K562 (cell line): ENCODE results near the gene BAMBI. TPM values are rescaled to one million over a fixed set of nuclear protein-coding genes. Genes with fewer than 3 reads are reported as not detected.

Experiments used
- CEBPB ChIP-seq: fragments of 450-650 bp; IDR thresholded peaks from 2 replicates; pipeline ENCODE4 v1.6.1; 2016; ENCODE audit warnings: missing genetic modification characterization, missing compliant biosample characterization
- ETV6 ChIP-seq, 3 experiments: fragments of 150-350 bp in 1 of 3; sonication (generic) in 1 of 3; formaldehyde crosslinking in 1 of 3; IDR thresholded peaks; 2 replicates each; pipeline versions ENCODE4 v1.6.1 to v1.8.0; 2014 to 2022; ENCODE audit warnings: borderline replicate concordance in 2 of 3, low read depth in 2 of 3, antibody characterized with exemption in 1 of 3, low read length in 1 of 3, mild to moderate bottlenecking in 1 of 3, missing genetic modification reagents in 1 of 3
- FUS ChIP-seq: fragments of 200-400 bp; formaldehyde crosslinking; optimal IDR thresholded peaks from 2 replicates; pipeline ENCODE3; 2017; ENCODE audit warnings: low read depth, low read length
- HLTF ChIP-seq: fragments of 450-650 bp; IDR thresholded peaks from 2 replicates; pipeline ENCODE4 v1.6.1; 2016
- MAZ ChIP-seq, 2 experiments: fragments of 450-650 bp in 1 of 2; sonication (generic) in 1 of 2; formaldehyde crosslinking; IDR thresholded peaks in 1 of 2; conservative IDR thresholded peaks in 1 of 2; 2 replicates each; pipeline versions ENCODE4 v1.4.0 to v1.5.0; 2020; ENCODE audit warnings: mild to moderate bottlenecking in 1 of 2, missing genetic modification reagents in 1 of 2
- NCOA6 ChIP-seq: fragments of 450-650 bp; IDR thresholded peaks from 2 replicates; pipeline ENCODE4 v1.6.1; 2017; ENCODE audit warnings: mild to moderate bottlenecking
- NFRKB ChIP-seq: fragments of 450-650 bp; IDR thresholded peaks from 2 replicates; pipeline ENCODE4 v1.6.1; 2016; ENCODE audit warnings: low read depth
- SMARCA4 ChIP-seq: fragments of 450-650 bp; IDR thresholded peaks from 2 replicates; pipeline ENCODE4 v1.6.1; 2016
- SRSF1 ChIP-seq: fragments of 200-400 bp; formaldehyde crosslinking; IDR thresholded peaks from 2 replicates; pipeline ENCODE4 v1.6.1; 2017; ENCODE audit warnings: mild to moderate bottlenecking, low read depth, low read length, moderate library complexity
- STAG1 ChIP-seq: sonication (generic); formaldehyde crosslinking; IDR thresholded peaks from 2 replicates; pipeline ENCODE4 v1.5.0; 2020; ENCODE audit warnings: missing genetic modification reagents, borderline replicate concordance
- YBX1 ChIP-seq: fragments of 450-650 bp; IDR thresholded peaks from 2 replicates; pipeline ENCODE4 v1.7.1; 2016; ENCODE audit warnings: mild to moderate bottlenecking
- ZNF347 ChIP-seq: fragments of 450-650 bp; formaldehyde crosslinking; IDR thresholded peaks from 2 replicates; pipeline ENCODE4 v1.4.0; 2020; ENCODE audit warnings: low read depth, mild to moderate bottlenecking, moderate library complexity
- ZSCAN32 ChIP-seq: fragments of 450-650 bp; formaldehyde crosslinking; IDR thresholded peaks from 2 replicates; pipeline ENCODE4 v1.4.0; 2020; ENCODE audit warnings: mild to moderate bottlenecking, moderate library complexity
- polyA plus RNA-seq, 8 experiments: library from polyadenylated mRNA; depleted of rRNA in 4 of 8; stranded (reverse) in 5 of 8; unstranded in 3 of 8; fragments of >200 nt; fragmentation: Nextera tagmentation in 2 of 8; fragmentation: Illumina TruSeq in 1 of 8; extraction: Ambion mirVana in 2 of 8; extraction: Trizol in 1 of 8; gene quantifications; 2 replicates each; pipeline versions ENCODE4 v1.2.1 to v1.2.3, GENCODE V29; 2011 to 2014; ENCODE audit warnings: inconsistent platforms in 1 of 8, missing spikeins in 1 of 8
- total RNA-seq, 7 experiments: library from RNA; depleted of rRNA in 6 of 7; stranded (reverse); fragments of >200 nt in 6 of 7; fragmentation: Illumina TruSeq in 2 of 7; extraction: Trizol in 2 of 7; gene quantifications; 2 replicates each; pipeline versions ENCODE4 v1.2.1 to v1.2.3, GENCODE V29; 2011 to 2021; ENCODE audit warnings: low replicate concordance in 1 of 7
- TF ChIP-seq, protein P1 (sequence below): fragments of 450-650 bp; IDR thresholded peaks from 2 replicates; pipeline ENCODE4 v1.7.1; 2018; ENCODE audit warnings: mild to moderate bottlenecking, low read depth; ENCODE audit not compliant: partially characterized antibody
- TF ChIP-seq, protein P2 (sequence below), 2 experiments: IDR thresholded peaks; 2 replicates each; pipeline ENCODE4 v1.6.1; 2012; ENCODE audit warnings: improper control_type of control experiment in 2 of 2, low read depth in 2 of 2, low read length in 2 of 2, borderline replicate concordance in 1 of 2
- TF ChIP-seq, protein P3 (sequence below): fragments of 450-650 bp; formaldehyde crosslinking; IDR thresholded peaks from 2 replicates; pipeline ENCODE4 v1.4.0; 2022; ENCODE audit warnings: missing genetic modification characterization
- TF ChIP-seq, protein P4 (sequence below): IDR thresholded peaks from 3 replicates; pipeline ENCODE4 v1.6.1; 2011; ENCODE audit warnings: borderline replicate concordance, mild to moderate bottlenecking, moderate library complexity; ENCODE audit not compliant: insufficient read length; ENCODE audit errors: extremely low read depth

Gene BAMBI
- total and polyA plus RNA-seq, 9 of the 15 experiments (the other 6 are each of a cell fraction or from before 2014, with no cell fraction given) = 2.0 to 21.8 (median 13.5) TPM

GRCh38 chr10:28676968-28677887 is at the start of gene BAMBI (continued):
- TF ChIP-seq, protein P1, sequence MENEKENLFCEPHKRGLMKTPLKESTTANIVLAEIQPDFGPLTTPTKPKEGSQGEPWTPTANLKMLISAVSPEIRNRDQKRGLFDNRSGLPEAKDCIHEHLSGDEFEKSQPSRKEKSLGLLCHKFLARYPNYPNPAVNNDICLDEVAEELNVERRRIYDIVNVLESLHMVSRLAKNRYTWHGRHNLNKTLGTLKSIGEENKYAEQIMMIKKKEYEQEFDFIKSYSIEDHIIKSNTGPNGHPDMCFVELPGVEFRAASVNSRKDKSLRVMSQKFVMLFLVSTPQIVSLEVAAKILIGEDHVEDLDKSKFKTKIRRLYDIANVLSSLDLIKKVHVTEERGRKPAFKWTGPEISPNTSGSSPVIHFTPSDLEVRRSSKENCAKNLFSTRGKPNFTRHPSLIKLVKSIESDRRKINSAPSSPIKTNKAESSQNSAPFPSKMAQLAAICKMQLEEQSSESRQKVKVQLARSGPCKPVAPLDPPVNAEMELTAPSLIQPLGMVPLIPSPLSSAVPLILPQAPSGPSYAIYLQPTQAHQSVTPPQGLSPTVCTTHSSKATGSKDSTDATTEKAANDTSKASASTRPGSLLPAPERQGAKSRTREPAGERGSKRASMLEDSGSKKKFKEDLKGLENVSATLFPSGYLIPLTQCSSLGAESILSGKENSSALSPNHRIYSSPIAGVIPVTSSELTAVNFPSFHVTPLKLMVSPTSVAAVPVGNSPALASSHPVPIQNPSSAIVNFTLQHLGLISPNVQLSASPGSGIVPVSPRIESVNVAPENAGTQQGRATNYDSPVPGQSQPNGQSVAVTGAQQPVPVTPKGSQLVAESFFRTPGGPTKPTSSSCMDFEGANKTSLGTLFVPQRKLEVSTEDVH = no peak
- TF ChIP-seq HLTF = no peak
- peak in 1 of 2 experiments; percentile 54; a peak in 2 of 4 replicates for TF ChIP-seq MAZ (CRISPR knock-in tag; conservative IDR thresholded peaks at IDR 0.05 in 1 of 2, IDR thresholded peaks at IDR 0.05 in 1 of 2)
- TF ChIP-seq NCOA6 = no peak
- TF ChIP-seq SMARCA4 = no peak
- no peak for TF ChIP-seq ZSCAN32 (CRISPR knock-in tag)
- TF ChIP-seq, protein P2, sequence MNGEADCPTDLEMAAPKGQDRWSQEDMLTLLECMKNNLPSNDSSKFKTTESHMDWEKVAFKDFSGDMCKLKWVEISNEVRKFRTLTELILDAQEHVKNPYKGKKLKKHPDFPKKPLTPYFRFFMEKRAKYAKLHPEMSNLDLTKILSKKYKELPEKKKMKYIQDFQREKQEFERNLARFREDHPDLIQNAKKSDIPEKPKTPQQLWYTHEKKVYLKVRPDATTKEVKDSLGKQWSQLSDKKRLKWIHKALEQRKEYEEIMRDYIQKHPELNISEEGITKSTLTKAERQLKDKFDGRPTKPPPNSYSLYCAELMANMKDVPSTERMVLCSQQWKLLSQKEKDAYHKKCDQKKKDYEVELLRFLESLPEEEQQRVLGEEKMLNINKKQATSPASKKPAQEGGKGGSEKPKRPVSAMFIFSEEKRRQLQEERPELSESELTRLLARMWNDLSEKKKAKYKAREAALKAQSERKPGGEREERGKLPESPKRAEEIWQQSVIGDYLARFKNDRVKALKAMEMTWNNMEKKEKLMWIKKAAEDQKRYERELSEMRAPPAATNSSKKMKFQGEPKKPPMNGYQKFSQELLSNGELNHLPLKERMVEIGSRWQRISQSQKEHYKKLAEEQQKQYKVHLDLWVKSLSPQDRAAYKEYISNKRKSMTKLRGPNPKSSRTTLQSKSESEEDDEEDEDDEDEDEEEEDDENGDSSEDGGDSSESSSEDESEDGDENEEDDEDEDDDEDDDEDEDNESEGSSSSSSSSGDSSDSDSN (IDR thresholded peaks at IDR 0.05; ENCODE audit: borderline replicate concordance in 1 of 2, low read depth in 2 of 2, low read length in 2 of 2) = peak in 1 of 2 experiments; percentile 59; a peak in 2 of 4 replicates
- no peak for TF ChIP-seq ETV6 (IDR thresholded peaks at IDR 0.05; ENCODE audit: borderline replicate concordance in 1 of 2, low read depth in 2 of 2, low read length in 1 of 2)
- TF ChIP-seq ETV6 (CRISPR knock-in tag; IDR thresholded peaks at IDR 0.05; ENCODE audit: borderline replicate concordance) = no peak
- TF ChIP-seq SRSF1 = no peak
- TF ChIP-seq ZNF347 (CRISPR knock-in tag) = no peak
- TF ChIP-seq YBX1 = no peak
- TF ChIP-seq, protein P3, sequence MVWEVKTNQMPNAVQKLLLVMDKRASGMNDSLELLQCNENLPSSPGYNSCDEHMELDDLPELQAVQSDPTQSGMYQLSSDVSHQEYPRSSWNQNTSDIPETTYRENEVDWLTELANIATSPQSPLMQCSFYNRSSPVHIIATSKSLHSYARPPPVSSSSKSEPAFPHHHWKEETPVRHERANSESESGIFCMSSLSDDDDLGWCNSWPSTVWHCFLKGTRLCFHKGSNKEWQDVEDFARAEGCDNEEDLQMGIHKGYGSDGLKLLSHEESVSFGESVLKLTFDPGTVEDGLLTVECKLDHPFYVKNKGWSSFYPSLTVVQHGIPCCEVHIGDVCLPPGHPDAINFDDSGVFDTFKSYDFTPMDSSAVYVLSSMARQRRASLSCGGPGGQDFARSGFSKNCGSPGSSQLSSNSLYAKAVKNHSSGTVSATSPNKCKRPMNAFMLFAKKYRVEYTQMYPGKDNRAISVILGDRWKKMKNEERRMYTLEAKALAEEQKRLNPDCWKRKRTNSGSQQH (CRISPR knock-in tag) = no peak
- peak; percentile 3; the same call in 1 of the 2 replicates for TF ChIP-seq STAG1 (CRISPR knock-in tag)
- TF ChIP-seq CEBPB (tag) = no peak
- TF ChIP-seq, protein P4, sequence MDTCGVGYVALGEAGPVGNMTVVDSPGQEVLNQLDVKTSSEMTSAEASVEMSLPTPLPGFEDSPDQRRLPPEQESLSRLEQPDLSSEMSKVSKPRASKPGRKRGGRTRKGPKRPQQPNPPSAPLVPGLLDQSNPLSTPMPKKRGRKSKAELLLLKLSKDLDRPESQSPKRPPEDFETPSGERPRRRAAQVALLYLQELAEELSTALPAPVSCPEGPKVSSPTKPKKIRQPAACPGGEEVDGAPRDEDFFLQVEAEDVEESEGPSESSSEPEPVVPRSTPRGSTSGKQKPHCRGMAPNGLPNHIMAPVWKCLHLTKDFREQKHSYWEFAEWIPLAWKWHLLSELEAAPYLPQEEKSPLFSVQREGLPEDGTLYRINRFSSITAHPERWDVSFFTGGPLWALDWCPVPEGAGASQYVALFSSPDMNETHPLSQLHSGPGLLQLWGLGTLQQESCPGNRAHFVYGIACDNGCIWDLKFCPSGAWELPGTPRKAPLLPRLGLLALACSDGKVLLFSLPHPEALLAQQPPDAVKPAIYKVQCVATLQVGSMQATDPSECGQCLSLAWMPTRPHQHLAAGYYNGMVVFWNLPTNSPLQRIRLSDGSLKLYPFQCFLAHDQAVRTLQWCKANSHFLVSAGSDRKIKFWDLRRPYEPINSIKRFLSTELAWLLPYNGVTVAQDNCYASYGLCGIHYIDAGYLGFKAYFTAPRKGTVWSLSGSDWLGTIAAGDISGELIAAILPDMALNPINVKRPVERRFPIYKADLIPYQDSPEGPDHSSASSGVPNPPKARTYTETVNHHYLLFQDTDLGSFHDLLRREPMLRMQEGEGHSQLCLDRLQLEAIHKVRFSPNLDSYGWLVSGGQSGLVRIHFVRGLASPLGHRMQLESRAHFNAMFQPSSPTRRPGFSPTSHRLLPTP = no peak
- no peak for TF ChIP-seq NFRKB
- TF ChIP-seq FUS = no peak
